Urothelium cell line (cell line): ENCODE measurements around the gene ADAM10.

ENCODE experiments used
- DNase-seq: peaks from one replicate; pipeline ENCODE4 v3.0.0; 2011; ENCODE audit warnings: low spot score, mixed read lengths
- FAIRE-seq: peaks from 2 replicates; lab custom pipeline; 2011; peaks lifted over from hg19 to GRCh38; lab: Jason Lieb, UNC

Gene ADAM10

GRCh38 chr15:58556028-58556361 lies 193.5 kb downstream of the ADAM10 start:
- no peak for DNase-seq
- no peak for FAIRE-seq

DNA sequence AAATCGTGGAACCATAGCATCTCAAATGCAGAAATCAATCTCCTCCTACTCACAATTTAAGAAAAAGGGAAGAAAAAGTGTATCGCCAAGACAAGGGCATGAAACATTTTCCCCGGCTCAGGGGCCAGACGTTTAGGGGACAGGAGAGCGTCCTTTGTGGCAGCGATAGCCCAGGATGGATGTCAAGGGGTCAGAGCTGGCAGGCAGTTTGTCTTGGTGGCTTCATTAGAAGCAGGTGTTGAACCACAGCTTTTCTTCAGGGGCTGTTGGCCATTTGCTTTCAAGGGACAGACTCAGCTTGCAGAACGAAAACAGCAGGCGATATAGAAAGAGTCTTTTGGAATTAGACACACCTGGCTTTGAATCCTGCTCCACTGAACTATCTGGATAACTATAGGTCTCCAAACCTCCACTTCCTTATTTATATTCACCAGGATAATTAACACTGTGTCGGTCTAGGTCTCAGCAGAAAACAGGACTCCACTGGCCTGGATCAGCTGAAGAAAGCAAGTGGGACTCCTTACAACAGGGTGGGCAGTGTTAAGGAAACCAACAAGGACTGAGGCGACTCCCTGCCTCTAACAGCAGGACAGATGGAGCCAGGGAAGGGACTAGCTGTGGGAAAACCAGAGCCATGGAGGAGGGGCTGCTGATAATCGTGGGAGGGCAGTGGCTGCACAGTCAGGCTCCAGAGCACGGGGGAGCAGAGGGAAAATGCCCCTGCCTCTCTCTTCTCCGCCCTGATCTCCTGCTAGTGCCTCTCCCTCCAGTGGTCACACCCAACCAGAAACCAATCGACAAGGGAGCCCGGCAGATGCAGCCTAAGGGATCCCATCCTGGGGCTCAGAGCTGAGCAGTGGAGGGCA lies 194.1 kb downstream of the ADAM10 start:
- FAIRE-seq (no peak), DNase-seq (no peak)

DNA sequence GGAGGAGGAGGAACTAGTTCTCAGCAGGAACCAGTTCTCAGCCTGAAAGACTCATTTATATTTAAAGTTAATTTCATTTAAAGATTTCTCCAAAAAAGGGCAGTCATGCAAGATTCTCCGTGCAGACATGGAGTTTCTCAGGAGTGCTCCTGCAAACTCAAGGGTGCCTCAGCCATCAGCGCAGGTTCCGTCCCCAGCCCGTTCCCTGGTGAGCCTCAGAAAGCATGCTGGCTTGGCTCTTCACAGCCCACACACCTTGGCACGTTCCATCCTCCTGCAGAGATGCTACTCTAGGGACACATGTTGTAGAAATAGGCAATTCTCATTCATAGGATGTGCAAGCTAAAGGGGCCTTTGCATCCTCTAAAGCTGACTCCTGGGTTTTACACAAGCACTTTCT lies 194.7 kb downstream of the ADAM10 start:
- DNase-seq (no peak), FAIRE-seq (no peak)

GRCh38 chr15:58553365-58553918 lies 196.1 kb downstream of the ADAM10 start:
- no peak for DNase-seq
- peak; percentile 46 for FAIRE-seq

DNA sequence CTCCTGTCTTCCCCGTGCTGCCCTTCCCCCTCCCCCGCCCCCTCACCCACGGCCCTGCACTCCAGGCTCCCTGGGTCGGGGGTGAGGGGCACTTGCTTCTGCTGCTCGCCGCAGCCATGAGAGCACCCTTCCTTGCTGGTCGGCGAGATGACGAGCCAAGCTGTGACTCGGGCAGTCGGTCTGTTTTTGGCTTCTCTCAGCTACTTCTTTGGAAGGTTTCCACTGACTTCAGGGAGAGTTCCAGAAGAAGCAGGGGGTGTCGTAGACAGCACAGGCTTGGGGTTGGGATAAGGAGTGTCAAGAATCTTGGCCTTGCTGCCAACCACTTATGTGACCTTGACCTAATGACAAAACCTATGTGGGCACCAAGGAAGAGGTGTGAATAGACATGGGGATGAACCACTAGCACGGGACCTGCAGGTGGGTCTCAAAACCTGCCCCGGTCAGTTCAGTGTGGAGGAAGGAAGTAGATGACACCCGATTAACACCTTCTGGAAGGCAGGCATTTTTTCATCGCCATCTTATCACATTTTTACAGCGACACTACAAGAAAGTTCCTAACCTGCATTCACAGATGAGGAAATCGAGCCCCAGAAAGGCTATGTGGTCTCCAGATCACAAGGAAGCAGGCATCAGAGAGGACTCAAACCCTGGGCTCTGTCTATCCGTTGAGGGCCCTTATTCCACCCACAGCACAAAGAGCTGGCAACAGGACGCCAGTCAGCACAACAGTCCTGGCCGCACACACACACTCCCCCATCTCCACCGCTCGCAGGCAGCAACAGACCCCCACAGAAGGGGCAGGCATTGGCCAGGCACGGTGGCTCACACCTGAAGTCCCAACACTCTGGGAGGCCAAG lies 196.8 kb downstream of the ADAM10 start:
- DNase-seq (peak; percentile 64), FAIRE-seq (peak; percentile 91)

DNA sequence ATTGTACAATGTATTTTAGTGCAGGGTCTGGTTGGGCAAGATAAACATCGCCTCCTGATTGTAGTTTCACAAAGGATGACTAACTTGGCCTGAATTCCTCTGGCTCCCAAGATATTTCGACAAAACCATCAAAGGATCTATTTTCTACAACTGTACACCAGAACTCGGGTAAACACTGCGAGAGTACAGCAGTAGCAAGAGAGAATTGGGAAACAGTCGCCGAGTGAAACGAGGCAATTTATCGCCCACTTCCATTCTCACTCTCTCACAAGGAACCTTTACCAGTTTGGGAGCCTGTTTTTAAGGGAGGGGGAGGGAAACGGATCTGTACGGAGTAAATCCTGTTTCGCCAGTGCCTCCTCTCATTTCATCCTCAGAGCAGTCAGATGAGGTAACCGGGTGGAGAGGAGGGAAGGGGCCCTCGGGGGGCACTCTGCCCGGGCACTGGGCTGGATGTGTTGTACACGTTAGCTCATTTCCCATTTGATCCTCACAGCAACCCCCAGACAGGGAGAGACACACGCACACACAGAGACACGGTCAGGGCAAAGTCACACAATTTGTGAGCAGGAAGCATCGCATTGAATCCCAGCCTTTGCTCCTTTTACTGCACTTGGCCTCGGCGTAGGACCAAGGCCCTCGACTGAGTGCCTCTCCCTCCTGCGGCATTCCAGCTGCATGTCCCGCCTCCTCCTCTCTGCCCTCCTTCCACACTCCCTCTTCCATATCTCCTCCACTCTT lies 197.6 kb downstream of the ADAM10 start:
- FAIRE-seq: peak; percentile 96
- DNase-seq: peak; percentile 73

GRCh38 chr15:58551084-58551763 lies 198.3 kb downstream of the ADAM10 start:
- peak; percentile 20 for FAIRE-seq
- no peak for DNase-seq

DNA sequence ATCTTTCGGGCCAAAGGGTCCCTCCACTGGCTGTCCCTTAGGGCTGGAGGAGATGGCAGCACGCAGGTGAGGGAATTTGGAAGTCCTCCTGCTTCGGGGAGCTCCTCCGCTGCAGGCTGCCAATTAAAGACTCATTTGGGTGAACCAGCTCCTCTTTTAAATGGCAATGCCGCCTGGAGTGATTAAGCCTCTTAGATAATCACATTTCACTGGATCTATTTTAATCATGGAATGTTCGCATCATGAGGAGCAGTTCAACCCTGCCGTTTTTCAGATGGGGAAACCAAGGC lies 199.8 kb downstream of the ADAM10 start:
- FAIRE-seq (no peak), DNase-seq (no peak)

DNA sequence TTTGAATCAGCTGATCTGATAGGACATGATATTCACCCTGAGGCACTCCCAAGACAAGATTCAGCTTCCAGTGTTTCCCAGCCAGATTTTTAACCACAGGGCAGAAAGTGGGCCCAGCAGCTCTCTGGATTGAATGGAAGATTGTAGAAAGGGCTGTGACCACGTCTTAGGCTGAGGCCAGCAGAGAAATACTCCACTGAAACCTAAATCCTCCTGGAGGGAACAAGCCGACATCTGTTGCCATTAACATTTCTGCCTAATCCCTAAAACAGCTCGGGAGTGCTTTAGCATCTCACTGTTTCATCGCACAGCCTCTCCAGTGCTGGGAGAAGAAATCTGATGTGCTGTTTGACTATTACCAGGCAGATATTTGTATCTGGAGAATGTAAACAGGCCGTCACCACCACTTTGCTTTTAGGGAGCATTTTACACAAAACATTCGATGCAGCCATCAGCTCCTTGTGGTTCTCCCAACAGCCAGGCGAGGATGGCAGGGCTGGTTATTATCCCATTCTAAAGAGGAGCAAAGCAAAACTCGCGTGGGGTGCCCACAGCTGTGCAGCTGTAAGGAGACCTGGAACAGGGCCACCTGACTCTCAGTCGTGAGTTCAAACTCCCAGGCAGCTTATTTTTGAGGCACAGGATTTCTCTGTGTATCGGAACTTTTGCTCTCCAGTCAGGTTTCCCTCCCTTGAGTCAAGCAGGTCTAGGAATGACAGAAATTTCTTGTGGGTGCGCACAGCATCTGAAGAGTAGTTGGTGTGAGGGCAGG lies 200.3 kb downstream of the ADAM10 start:
- DNase-seq (no peak), FAIRE-seq (peak; percentile 87)

- no peak for FAIRE-seq
- DNase-seq: no peak
Observed at GRCh38 chr15:58548308-58549012, 201.0 kb downstream of the ADAM10 start.

DNA sequence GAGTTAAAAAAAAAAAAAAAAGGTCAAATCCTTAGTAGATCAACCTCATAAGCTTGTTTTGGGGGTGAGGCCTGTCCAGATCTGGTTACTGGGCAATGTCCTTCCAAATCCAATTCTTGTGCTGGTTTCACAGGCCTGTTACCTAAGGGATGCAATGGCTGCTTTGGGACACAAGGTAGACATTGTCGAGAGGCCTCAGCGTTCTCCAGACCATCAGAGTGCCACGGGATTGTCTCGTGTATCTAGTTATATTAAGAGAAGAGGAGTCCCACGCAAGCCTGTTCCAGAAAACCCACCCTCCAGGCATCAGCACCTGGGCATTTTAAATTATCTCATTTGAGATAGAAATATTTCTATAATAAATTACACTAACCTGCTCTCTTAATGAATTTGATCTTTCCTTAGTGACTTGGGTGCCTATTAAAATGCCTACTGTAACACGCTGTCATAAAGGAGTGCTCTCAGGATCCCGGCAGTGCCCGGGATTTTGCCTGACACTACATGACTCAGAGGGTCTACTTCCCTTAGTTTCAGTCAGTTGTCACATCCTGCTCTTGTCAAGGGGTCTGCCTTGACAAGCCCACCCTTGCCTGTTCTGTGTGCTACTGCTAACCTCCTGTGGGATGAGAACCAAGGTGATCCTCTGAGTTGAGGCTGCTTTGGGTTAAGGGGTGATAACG lies 201.7 kb downstream of the ADAM10 start:
- DNase-seq: peak; percentile 37
- FAIRE-seq: peak; percentile 91

- DNase-seq (peak; percentile 94), FAIRE-seq (peak; percentile 98)
Observed at GRCh38 chr15:58546635-58547627, 202.6 kb downstream of the ADAM10 start.

DNA sequence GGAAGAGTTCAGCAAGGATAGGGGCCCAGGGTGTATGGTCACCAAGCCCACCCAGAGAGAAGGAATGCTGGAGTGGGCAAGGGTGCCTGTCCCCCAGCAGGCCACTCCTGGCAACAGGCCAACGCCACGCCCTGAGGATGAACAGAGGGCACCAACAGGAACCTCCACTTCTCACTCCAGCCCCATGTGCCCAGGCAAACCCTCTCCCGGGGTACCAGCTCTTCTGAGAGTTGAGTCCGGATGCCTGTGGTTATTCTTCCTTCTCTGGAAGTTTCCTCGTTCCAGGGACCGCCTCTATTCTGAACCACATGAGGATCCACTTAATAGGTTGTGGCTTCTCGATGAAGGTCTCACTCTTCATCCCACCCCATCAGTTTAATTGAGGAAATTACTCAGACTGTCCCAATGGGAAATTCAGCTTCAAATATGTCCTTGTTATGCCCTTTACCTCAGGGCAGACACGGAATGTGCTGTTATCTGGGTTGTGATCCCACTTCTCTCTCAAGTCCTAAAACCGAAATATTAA lies 203.4 kb downstream of the ADAM10 start:
- DNase-seq (peak; percentile 56), FAIRE-seq (no peak)

GRCh38 chr15:58545307-58546065 lies 204.0 kb downstream of the ADAM10 start:
- no peak for FAIRE-seq
- no peak for DNase-seq

- peak; percentile 32 for FAIRE-seq
- DNase-seq: no peak
Observed at GRCh38 chr15:58544756-58545155, 204.8 kb downstream of the ADAM10 start.

DNA sequence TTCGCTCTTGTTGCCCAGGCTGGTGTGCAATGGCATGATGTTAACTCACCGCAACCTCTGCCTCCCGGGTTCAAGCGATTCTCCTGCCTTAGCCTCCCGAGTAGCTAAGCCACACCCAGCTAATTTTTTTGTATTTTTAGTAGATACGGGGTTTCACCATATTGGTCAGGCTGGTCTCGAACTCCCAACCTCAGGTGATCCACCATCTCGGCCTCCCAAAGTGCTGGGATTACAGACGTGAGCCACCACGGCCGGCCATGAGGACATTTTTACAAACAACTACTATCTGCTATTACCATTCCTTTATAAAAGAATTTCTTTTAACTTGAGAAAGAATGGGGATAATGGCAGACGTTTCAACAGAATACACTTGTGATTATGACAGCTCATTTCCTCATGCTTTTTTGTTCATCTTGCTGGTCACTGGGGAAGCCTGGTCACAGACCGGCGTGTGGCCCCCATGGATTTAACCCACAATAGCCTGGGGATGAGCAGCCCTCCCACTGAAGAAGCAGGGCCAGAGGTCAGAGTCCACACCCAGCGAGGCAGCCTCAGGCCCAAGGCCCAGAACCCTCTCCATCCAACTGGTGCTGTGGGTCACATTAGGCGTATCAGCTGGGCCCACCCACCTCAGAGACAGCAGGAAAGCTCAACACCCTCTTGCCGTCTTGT lies 205.7 kb downstream of the ADAM10 start:
- FAIRE-seq: no peak

More for the DNA sequence above, 205.7 kb downstream of the ADAM10 start:
- DNase-seq: no peak
